HG03342 (cell line): ENCODE measurements around the gene MRTFB.

ENCODE experiments used
- ATAC-seq: cut with Tn5 transposase; IDR thresholded peaks from one replicate; pipeline ENCODE4 v1.9.1; 2021; ENCODE audit warnings: mild to moderate bottlenecking, moderate library complexity; ENCODE audit not compliant: unreplicated experiment

The MRTFB gene

DNA sequence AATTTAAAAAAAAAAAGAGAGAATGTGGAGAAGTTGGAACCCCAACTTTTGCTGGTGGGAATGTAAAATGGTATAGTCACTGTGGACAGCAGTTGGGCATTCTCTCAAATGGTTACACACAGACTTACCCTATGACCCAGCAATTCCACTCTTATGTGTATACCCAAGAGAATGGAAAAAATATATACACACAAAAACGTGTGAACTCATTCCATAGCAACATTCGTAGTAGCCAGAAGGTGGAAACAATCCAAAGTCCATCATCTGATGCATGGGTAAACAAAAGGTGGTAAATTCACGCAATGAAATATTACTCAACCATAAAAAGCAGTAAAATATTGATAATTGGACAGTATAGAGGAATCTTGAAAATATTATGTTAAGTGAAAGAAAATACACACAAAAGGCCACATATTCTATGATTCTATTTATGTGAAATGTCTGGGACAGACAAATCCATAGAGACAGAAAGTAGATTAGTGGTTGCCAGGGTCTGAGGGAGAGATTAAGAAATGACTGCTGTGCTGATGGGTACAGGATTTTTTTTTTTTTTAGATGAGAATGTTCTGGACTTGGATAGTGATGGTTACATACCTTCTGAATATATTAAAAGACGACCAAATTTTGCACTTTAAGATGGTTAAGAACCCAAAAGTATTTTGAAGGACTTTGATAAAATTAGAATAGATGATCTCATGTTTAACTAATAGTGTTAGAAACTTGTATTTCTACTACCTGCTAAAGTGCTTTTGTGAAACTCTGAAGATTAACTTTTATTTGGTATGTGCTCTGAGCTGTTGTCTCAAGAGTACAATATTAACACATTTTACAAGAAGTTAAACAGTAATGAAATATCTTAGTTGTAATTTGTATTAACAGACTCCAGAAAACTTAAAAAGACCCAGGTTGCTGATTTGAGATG lies 60.9 kb downstream of the MRTFB start:
- no peak for ATAC-seq

DNA sequence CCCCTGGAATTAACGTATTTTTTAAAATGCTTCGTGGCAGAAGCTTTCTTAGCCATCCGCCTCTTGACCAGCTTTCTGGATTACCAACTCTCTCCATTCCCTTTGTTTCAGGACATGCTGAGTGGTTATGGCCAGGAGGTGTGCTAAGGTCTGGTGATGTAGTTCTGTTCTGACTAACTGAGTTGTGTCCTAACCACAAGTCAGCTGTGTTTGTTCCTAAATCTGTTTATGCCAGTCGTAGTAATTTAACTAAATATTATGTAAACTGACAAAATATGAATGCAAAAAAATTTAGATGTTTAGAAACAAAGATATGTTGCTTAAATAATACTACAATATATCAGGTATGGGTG lies 61.6 kb downstream of the MRTFB start:
- ATAC-seq, result peak; percentile 77

DNA sequence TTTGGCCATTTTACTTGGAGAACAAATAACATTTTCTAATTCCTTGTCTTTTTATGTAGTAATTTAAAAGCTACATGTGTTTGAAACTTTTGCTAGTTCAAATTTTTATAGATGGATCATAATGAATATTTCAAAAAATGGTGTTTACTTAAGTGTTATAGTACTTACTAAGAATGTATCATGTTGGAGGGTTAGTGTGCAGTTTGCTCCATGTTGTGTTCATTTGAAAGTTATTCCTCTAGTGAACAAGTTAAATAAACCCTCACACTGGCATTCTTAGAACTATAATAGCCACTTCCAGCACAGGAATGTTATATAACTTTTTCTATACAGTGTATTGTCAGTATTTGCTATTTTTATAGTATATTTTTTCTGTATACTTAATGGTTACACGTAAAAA lies 62.8 kb downstream of the MRTFB start:
- no peak for ATAC-seq

DNA sequence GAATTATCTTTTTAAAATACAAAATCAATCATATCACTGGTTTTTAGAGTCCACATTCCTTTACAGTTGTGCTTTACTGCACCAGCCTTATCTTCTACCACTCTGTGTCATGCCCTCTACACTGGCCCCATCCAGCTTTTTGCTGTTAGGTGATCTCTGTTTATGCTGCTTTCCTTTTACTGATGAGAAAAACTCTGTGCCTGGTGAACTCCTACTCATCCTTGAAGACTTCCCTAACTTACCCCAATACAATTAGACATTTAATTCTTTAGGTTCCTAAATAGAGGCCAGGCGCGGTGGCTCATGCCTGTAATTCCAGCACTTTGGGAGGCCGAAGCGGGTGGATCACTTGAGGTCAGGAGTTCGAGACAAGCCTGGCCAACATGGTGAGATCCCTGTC lies 64.6 kb downstream of the MRTFB start:
- ATAC-seq, result no peak

DNA sequence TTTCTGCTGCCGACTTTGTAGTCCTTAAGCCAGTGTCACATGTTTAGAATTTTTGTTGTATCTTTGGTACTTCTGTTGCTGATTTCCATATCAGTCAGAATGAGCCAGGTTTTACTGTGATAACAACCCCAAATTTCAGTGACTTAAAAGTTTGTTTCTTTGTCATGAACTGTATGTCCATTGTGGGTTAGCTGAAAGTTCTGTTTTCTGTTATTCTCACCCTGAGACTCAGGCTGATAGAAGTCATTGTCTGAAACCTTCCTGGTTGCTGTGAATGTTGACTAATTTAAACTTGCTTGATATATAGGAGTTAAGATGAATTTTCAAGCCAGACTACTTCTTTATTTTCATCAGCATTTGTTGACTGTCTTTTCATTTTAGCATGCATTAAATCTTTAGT lies 68.8 kb downstream of the MRTFB start:
- ATAC-seq, result no peak

DNA sequence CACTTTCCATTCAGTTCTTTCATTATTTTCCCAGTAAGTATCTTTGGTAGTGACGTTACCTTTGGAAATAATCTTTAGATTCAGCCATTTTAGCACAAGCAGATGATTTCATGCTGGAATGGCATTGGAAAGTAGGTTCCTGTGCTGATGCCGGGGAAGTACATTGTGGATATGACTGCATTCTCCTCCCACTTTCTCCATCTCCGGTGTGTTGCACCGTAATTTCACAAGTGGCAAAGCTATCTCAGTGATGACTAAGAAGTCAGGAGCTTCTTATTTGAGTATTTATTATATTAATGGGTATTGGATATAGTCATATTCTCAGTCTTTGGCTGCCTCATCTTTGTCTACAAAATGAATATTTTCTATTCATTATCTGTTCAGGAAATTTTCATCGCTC lies 69.8 kb downstream of the MRTFB start:
- ATAC-seq, result no peak

DNA sequence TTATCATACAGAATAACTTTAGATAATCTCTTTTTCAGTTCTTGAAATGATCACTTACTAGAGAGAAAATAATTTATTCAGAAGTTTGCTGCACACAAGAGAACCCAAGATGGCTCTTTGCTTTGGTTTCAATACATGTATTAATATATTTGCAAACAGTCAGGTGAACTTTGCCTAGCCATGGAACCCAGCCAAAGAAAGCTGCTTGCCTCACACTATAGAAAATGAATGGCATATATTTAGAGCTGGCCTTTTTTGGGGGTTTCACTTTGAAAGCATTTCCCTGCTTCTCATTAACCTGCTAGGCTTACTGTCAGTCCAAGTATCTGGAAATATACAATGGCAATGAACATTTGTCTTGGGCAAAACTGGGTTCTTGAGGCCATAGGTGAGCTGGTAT lies 75.3 kb downstream of the MRTFB start:
- ATAC-seq, result no peak

DNA sequence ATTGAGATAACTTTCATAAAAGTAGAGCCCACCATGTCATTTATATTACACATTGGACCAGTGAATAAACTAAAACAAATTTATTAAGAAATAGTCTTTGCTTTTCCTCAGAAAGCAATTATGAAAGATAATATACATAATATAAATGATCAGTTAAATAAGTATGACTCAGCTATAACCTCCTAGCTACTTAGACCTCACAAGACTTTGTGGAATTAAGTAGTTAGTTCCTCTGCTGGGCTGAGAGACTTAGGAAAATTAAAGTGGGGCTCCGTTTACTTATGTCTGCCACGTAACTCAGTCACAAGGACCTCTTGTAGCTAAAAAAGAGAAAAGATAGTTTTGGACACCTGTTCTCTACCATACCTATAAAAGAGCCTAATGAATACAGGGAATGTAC lies 76.9 kb downstream of the MRTFB start:
- no peak for ATAC-seq

DNA sequence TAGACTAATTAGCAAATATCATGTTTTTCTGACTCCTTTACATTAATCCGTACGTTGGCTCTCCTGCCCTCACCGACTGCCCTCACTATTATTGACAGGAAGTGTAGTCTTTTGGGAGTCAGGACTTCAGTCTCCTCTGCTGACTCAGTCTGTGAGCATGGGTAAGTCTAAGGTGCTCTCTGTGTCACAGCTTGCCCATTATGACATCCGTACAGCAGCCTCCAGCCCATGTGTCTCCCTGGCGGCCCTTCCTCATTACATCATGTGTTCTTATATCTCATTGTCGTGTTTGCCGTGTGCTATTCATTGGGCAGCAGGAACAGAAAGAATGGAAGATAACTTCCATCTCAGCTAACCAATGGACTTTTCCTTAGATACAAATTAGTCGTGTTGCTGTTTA lies 77.5 kb downstream of the MRTFB start:
- no peak for ATAC-seq

DNA sequence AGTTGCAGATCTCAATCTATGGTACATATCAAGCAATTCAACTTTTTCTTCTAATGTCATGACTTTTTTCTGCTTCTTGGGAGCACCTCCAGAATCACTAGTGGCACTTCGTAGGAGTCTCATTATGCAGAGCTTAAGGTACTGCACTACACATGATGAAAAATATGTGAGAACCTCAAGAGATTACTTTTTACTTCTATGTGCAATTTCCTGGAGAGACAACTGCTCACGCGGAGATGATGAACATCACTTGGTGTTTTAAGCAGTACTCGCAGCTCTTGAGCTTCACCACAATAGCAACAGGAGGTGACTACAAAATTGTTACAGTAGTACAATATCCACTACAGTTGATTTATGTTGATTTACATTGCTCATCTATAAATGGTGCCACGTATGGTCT lies 79.7 kb downstream of the MRTFB start:
- ATAC-seq, result no peak

DNA sequence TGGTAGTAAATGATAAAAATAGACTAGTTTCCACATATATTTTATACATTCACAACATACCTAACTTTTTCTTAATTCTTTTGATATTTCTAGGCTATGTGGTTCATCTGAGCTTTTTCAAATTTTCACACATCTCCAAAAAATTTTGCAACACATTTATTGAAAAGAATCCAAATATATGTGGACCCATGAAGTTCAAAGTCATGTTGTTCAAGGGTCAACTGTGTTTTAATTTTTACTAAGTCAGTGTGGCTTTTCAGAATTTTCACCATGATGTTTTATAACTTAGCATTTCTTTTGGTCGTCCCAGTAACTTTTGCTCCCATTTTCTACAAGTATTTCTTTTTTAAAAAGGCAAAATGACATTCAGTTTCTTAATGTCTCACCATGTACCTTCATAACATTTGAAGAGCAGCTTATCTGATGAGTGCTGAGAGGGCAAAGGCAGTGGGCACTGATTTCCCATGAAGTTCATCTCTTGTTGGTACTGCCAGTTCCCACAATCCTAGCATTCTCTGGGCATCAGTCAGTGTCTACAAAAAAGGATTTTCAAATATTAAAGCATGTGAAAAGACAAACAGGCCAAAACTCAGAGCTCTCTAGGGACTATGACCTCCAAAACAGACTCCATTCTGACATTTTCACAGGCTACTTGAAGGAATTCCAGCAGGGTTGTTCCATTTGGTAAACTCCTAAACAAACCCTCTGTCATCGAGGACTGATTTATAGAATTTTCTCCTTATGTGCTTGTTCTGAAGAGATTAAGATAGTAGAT lies 80.3 kb downstream of the MRTFB start:
- no peak for ATAC-seq

DNA sequence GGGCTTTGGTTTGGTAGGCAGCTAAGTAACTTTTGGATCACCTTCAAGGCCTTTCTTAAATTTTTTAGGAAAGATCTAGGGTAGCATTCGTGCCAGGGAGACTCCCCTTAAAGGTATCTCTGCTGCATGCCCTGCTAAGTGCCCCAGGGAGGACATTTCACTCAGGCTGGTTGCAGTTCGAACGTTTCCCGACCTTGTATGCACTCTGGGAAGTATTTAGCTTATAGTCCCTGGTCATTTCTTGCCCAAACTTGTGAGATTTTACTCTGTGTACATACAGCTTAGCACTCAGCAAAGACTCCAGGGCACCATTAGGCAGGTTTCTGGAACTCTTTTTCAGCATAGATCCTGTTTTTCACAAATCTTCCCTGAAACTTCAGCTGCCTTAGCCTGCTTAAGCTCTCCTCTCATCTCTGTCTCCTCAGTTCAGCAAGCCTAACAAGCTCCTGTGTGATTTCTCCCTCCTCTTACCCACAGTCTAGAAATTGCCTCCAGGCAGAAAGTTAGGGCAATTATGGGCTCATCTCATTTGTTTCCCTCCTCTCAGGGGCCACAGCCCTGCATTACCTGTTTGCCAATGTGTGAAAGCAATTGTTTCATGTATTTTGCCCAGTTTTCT lies 84.6 kb downstream of the MRTFB start:
- no peak for ATAC-seq

DNA sequence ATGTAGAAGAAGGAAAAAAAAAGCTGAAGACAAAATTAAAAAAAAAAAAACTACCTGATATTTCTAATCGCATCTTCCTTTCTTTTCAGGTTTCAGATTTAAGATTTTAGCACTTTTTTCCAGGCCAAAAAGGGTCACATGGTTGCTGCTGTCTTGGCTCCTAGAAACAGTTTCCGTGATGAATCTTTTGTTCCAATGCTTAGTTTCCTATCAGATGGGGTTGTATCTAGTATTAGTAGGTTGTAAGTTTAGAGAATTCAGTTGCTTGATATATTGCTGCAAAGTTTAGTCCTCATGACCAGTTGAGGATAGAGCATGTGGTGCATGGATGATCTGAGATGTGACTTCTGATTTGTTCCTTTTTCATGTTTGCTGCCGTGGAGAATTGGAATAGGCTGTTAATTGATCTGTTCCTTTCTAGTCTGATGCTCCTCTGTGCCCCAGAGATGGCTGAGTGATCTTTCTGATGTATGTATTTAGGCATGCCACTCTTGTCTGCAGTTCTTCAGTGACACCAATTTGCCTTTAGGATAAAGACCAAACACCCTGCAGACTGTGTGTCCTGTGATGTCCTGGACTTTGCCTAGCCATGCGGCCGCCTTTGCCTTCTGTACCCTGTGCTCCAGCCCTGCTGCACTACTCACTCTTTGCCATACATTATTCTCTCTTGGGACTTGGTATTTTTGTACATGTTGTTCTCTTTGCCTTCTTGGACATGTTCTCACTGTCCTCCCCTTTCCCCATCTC lies 94.0 kb downstream of the MRTFB start:
- ATAC-seq, result no peak

DNA sequence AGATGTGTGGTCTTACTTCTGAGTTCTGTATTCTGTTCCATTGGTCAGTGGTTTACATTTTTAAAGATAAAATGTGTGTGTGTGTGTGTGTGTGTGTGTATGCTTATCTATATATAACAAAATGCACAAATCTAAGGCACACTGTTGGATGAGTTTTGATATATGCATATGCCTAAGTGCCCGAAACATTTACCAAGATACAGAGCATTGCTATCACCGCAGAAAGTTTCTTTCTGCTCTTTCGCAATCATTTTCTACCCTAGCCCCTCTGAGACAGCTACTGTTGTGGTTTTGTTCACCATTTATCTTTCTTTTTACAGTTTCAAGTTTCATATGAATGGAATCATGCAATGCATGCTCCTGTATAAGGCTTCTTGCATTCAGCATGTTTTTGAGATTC lies 97.0 kb downstream of the MRTFB start:
- ATAC-seq, result no peak

DNA sequence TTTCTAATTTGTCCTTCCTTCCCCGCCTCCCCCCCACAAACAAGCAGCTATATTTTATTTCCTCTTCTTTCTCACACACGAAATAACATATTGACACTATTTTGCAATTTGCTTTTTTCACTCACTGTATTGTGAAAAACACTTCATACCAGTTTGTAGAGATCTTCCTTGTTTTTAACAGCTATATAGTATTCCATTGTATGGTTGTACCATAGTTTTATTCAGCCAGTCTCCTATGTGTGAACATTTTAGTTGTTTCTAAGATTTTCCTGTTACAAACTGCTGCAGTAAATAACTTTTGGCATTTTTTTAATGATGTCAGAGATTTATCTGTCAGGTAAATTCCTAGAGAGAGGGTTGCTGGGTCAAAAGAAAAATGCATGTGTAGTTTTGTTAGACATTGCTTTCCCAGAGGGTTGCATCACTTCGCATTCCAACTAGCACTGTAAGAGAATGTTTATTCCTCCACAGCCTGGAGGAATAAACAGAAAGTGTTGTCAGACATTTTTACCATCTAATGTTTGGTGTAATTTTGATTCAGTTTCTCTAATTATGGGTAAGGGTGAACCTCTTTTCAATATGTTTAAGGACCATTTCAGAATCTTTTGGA lies 101.2 kb downstream of the MRTFB start:
- ATAC-seq, result no peak

DNA sequence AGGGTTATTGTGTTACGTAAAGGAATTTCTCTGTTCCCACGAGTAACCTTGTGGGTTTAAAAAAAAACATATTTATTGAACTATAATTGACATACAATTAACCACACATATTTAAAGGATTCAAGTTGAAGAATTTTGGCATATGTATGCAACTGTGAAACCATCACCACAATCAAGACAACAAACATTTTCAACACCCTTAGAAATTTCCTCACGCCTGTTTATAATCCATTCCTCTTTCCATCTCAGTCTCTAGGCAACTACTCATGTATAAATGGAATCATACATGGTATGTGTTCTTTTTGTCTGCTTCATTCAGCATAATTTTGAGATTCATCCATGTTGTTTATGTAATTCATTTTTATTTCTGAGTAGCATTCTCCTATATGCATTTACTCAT lies 104.0 kb downstream of the MRTFB start:
- ATAC-seq, result no peak

DNA sequence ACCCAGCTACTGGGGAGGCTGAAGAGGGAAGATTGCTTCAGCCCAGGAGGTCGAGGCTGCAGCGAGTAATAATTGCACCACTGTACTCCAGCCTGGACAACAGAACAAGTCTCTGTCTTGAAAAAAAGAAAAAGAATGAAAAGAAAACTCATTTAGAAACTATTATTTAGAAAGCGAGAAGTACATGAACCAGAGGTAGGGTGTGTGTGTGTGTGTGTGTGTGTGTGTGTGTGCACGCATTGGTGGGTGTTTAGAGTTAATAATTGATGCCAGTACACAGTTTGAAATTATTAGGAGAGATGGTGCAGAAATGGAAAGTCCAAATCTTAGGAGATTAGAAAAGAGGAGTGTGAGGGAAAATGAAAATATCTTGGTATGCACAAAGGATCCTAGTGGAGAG lies 106.6 kb downstream of the MRTFB start:
- no peak for ATAC-seq

DNA sequence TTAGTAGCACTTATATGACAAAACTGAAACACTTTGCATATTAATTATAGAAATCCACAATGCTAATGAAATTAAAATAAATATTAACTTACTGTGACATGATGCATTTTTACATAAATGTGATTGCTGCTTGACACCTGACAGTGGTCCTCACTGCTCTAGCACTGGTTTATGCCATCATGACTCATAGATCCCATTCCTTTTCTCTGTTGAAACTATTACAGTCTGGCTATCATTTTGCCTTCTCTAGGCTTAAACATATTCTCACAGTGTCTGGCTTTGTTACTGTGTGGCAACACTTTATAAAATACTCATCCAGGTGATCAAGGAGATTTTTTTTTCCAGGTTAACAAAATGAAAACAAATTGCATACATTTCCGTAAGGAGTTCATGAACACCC lies 108.0 kb downstream of the MRTFB start:
- no peak for ATAC-seq

DNA sequence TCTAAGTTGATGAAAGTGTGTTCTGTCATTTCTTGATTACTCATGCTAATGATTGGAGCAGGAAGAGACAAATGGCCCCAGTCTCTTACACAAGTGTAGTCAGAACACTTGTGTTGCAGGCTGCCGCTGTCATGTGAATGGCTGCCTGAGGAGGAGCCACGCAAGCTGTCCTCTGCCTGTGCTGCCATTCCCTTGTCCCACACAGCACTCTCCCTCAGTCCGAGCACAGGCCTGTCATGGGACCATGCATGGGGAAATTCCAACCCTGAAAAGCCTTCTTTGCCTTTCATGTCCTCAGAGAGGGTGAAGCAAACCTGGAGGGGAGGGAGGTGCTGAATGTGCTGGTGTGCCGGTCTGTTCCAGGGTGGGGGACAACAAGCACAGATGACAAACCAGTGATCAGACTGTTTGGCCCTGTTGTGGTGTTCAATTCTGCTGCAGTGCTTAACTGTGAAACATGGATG lies 109.4 kb downstream of the MRTFB start:
- no peak for ATAC-seq

DNA sequence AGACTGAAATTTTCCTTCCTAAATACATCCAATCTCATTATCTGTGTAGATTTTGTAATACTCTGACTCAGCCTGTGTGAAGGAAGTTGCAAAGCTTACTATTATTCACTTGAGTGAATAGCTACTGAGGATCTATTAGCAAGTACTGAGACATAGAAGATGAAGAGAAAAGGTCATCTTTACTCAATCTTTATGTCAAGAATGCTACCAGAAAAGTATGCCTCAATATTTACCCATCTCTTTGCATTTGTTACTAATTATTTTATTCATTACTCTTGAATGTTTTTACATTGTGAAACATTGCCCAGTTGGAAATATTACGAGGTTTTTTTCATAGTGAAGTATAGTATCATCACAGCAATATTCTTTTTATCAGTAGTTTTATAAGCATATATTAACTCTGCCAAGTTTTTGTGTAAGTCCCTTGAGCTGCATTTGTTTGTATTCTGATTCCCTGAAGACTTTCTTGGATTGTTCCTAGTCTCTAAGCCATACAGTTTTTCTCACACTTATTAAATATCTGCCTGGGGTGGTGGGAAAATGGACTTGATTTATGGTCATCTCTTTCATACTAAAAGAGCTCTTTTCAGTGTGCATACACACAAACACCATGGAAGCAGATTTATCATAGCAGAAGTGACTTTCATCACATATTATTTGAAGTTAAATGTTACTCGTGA lies 110.4 kb downstream of the MRTFB start:
- ATAC-seq, result no peak
